Measurements from ENCODE around the gene IL9. TPM values are rescaled to one million over a fixed set of nuclear protein-coding genes. Genes with fewer than 3 reads are reported as not detected.

The IL9 gene
- total RNA-seq, 1 donor from 2014 or later = not detected

- TF ChIP-seq CTCF (IDR thresholded peaks at IDR 0.05; ENCODE audit: insufficient read depth, low read length, poor library complexity, severe bottlenecking) = no peak
- Histone ChIP-seq H3K27me3 (ENCODE audit: control insufficient read depth, insufficient read depth, low read length) (peaks cover 6% of the 10 kb centered on the region), H3K36me3 (ENCODE audit: control insufficient read depth, insufficient read depth, low read length) (no peaks in the 10 kb centered on the region), H3K4me3 (ENCODE audit: low read depth, low read length) (no peak overlapping the region)
- no peak for DNase-seq (ENCODE audit: low read depth)
These were observed 4.4 kb downstream of the IL9 start for GRCh38 chr5:135891268-135891667.

- H3K36me3 ChIP-seq (ENCODE audit: control insufficient read depth, insufficient read depth, low read length) = no peaks in the 10 kb centered on the region
- no peak for DNase-seq (ENCODE audit: low read depth)
- peaks cover 6% of the 10 kb centered on the region for H3K27me3 ChIP-seq (ENCODE audit: control insufficient read depth, insufficient read depth, low read length)
- TF ChIP-seq CTCF (IDR thresholded peaks at IDR 0.05; ENCODE audit: insufficient read depth, low read length, poor library complexity, severe bottlenecking) = no peak
- no peak overlapping the region for H3K4me3 ChIP-seq (ENCODE audit: low read depth, low read length)
These were observed 4.8 kb downstream of the IL9 start for GRCh38 chr5:135890867-135891266.

- Histone ChIP-seq H3K27me3 (ENCODE audit: control insufficient read depth, insufficient read depth, low read length) (peaks cover 5% of the 10 kb centered on the region), H3K4me3 (ENCODE audit: low read depth, low read length) (no peak overlapping the region), H3K36me3 (ENCODE audit: control insufficient read depth, insufficient read depth, low read length) (no peaks in the 10 kb centered on the region)
- no peak for TF ChIP-seq CTCF (IDR thresholded peaks at IDR 0.05; ENCODE audit: insufficient read depth, low read length, poor library complexity, severe bottlenecking)
- no peak for DNase-seq (ENCODE audit: low read depth)
These were observed 5.3 kb downstream of the IL9 start for GRCh38 chr5:135890296-135890695.

- Histone ChIP-seq H3K4me3 (ENCODE audit: low read depth, low read length) (no peak overlapping the region), H3K27me3 (ENCODE audit: control insufficient read depth, insufficient read depth, low read length) (peaks cover 10% of the 10 kb centered on the region), H3K36me3 (ENCODE audit: control insufficient read depth, insufficient read depth, low read length) (no peaks in the 10 kb centered on the region)
- peak; percentile 7 for DNase-seq (ENCODE audit: low read depth)
- no peak for TF ChIP-seq CTCF (IDR thresholded peaks at IDR 0.05; ENCODE audit: insufficient read depth, low read length, poor library complexity, severe bottlenecking)
These were observed 7.6 kb downstream of the IL9 start for GRCh38 chr5:135887881-135888614.

GRCh38 chr5:135887447-135887864 lies 8.2 kb downstream of the IL9 start:
- peak; percentile 18 for DNase-seq (ENCODE audit: low read depth)
- no peaks in the 10 kb centered on the region for H3K36me3 ChIP-seq (ENCODE audit: control insufficient read depth, insufficient read depth, low read length)
- peak; percentile 75 for TF ChIP-seq CTCF (IDR thresholded peaks at IDR 0.05; ENCODE audit: insufficient read depth, low read length, poor library complexity, severe bottlenecking)
- no peak overlapping the region for H3K4me3 ChIP-seq (ENCODE audit: low read depth, low read length)
- H3K27me3 ChIP-seq (ENCODE audit: control insufficient read depth, insufficient read depth, low read length) = peaks cover 12% of the 10 kb centered on the region

- H3K36me3 ChIP-seq (ENCODE audit: control insufficient read depth, insufficient read depth, low read length) = no peaks in the 10 kb centered on the region
- H3K4me3 ChIP-seq (ENCODE audit: low read depth, low read length) = no peak overlapping the region
- DNase-seq (ENCODE audit: low read depth) = no peak
- no peak for TF ChIP-seq CTCF (IDR thresholded peaks at IDR 0.05; ENCODE audit: insufficient read depth, low read length, poor library complexity, severe bottlenecking)
- peaks cover 12% of the 10 kb centered on the region for H3K27me3 ChIP-seq (ENCODE audit: control insufficient read depth, insufficient read depth, low read length)
These were observed 9.5 kb downstream of the IL9 start for GRCh38 chr5:135886136-135886535.
